ENCODE data around the gene GPT2.

DNA sequence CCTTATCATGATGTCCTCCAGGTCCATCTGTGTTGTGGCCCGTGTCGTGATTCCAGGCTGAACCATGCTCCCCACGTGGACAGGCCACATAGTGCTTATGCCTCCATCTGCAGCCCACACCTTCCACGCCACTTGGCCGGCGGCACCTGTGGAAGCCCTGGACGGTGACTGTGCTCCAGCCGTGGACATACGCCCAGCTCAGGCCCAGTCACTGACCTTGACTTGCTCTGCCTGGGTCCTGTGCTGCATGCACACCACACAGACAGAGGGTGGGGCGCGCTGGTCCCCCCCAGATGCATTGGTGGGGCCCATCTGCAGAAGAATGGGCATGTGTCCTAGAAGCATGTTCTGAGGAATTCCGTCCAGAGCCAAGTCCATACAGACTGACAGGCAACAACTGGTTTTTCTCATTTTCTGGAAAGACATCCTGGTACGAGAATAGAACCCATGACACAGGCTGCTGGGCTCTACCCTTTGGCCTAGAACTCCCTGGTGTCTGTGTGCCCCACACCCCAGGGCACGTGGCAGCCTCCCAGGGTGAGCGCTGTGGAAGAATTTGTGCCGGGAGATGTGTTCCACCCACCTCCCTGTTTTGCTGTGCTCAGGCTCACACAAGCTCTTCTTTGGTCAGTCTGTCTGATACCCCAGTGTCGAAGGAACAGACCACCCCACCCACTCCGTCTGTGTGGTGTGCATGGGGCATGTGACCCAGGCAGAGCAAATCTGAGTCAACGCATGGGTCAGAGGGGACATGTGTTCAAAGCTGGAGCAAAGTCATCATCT is 39.5 kb downstream of the GPT2 start:
- TF ChIP-seq, protein P1, sequence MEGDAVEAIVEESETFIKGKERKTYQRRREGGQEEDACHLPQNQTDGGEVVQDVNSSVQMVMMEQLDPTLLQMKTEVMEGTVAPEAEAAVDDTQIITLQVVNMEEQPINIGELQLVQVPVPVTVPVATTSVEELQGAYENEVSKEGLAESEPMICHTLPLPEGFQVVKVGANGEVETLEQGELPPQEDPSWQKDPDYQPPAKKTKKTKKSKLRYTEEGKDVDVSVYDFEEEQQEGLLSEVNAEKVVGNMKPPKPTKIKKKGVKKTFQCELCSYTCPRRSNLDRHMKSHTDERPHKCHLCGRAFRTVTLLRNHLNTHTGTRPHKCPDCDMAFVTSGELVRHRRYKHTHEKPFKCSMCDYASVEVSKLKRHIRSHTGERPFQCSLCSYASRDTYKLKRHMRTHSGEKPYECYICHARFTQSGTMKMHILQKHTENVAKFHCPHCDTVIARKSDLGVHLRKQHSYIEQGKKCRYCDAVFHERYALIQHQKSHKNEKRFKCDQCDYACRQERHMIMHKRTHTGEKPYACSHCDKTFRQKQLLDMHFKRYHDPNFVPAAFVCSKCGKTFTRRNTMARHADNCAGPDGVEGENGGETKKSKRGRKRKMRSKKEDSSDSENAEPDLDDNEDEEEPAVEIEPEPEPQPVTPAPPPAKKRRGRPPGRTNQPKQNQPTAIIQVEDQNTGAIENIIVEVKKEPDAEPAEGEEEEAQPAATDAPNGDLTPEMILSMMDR (IDR thresholded peaks at IDR 0.05) = no peak
- TF ChIP-seq POLR2AphosphoS5 (IDR thresholded peaks at IDR 0.05) = peak in 1 of 4 donors; percentile 17
